ENCODE measurements around the gene SKIC2. TPM values are rescaled to one million over a fixed set of nuclear protein-coding genes. Genes with fewer than 3 reads are reported as not detected.
A peak's percentile ranks its signal among the peaks of the same experiment; 100 is the strongest.

SKIC2 gene
- total and polyA plus RNA-seq, 2 of the 4 experiments (the other 2 are of a cell fraction) = 30.6 to 46.0 TPM

DNA sequence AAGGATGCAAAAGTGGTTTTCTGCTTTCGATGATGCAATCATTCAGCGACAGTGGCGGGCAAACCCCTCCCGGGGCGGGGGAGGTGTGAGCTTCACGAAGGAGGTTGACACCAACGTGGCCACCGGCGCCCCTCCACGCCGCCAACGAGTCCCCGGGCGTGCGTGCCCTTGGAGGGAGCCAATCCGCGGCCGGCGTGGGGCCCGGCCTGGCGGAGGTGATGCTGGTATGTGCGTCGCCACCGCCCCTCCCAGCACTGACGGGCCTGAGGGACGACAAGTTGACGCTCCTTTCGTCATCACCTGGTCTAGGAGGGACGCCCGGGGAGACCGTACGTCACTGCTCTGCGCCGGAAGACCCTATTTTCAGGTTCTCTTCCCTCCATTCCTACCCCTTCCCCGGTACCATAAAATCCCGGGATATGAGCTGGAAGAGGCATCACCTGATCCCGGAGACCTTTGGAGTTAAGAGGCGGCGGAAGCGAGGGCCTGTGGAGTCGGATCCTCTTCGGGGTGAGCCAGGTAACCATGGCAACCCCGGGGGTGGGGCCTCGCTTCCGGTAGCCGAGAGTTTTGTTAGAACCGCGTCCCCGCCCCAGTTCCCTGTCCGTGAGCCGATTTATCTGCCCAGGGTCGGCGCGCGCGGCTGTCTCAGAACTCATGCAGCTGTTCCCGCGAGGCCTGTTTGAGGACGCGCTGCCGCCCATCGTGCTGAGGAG lies 13.2 kb downstream of the SKIC2 start, which contains the start of gene DXO:
Gene DXO, minus strand, starts transcription at position 146 of the 716 bp plus-strand sequence. CDS start 463 bp downstream, outside the sequence.
- intact Hi-C loops (cut with micrococcal nuclease) = loop anchor here (1.0 kb wide), 1 partner anchor 13 kb away; the partner anchor contains the start of gene SKIC2
- Histone ChIP-seq H2AFZ (replicated peaks; ENCODE audit: low read length, poor library complexity) (peak within 1 kb of the TSS; percentile 98), H3K23ac (ENCODE audit: low read depth, low read length) (peak within 1 kb of the TSS; percentile 80), H2BK120ac (ENCODE audit: low read depth, low read length) (peak within 1 kb of the TSS; percentile 83), H3K56ac (ENCODE audit: extremely low read depth, insufficient read depth, low read length) (peak within 1 kb of the TSS; percentile 90), H4K91ac (ENCODE audit: insufficient read depth, low read depth, low read length) (peak within 1 kb of the TSS; percentile 99), H4K5ac (ENCODE audit: low read depth, low read length) (peak within 1 kb of the TSS; percentile 81), H3K4me3 (ENCODE audit: insufficient read depth, low read depth, low read length) (peak within 1 kb of the TSS; percentile 60), H3K14ac (replicated peaks; ENCODE audit: low read depth, low read length) (peak within 1 kb of the TSS; percentile 92), H2BK20ac (ENCODE audit: low read depth, low read length) (peak within 1 kb of the TSS; percentile 49; the same call in 1 of the 2 replicates), H3K79me1 (ENCODE audit: low read depth in 1 of 2, low read length in 2 of 2) (peaks cover 19 to 49% of the 10 kb centered on the region in 2 experiments), H3K4ac (ENCODE audit: low read depth, low read length) (peak within 1 kb of the TSS; percentile 94), H2BK5ac (ENCODE audit: low read depth, low read length, poor library complexity, severe bottlenecking) (peak within 1 kb of the TSS; percentile 91), H2BK15ac (ENCODE audit: low read depth, low read length) (peak within 1 kb of the TSS; percentile 69; the same call in 2 of the 3 replicates), H3K27ac (ENCODE audit: insufficient read depth, low read length) (peak within 1 kb of the TSS; percentile 93), H2AK5ac (ENCODE audit: low read depth, low read length) (peak within 1 kb of the TSS; percentile 86), H2AK9ac (replicated peaks; ENCODE audit: low read depth, low read length, poor library complexity) (peak within 1 kb of the TSS; percentile 85), H3K9me3 (ENCODE audit: control insufficient read depth, insufficient read depth, low read length) (no peaks in the 10 kb centered on the region), H3K4me2 (ENCODE audit: low read depth, low read length) (peak within 1 kb of the TSS; percentile 94), H3K18ac (ENCODE audit: low read depth, low read length) (peak within 1 kb of the TSS; percentile 61), H3K9ac (ENCODE audit: low read depth, low read length) (peak within 1 kb of the TSS; percentile 90), H3K36me3 (ENCODE audit: control insufficient read depth, insufficient read depth, low read length) (peaks cover 31% of the 10 kb centered on the region), H4K20me1 (ENCODE audit: insufficient read depth, low read length) (no peaks in the 10 kb centered on the region), H4K8ac (ENCODE audit: low read depth in 2 of 2, low read length in 2 of 2) (peak within 1 kb of the TSS; percentile 98 to 99), H3K4me1 (ENCODE audit: control insufficient read depth, insufficient read depth, low read length) (peaks cover 11% of the 10 kb centered on the region), H3K27me3 (ENCODE audit: control insufficient read depth, insufficient read depth, low read length) (no peaks in the 10 kb centered on the region), H3K9me1 (ENCODE audit: insufficient read depth, low read length) (peaks cover 6% of the 10 kb centered on the region; the same call in 1 of the 2 replicates)
- WGBS, 2 experiments (ENCODE audit: extremely low coverage in 2 of 2, insufficient read length in 1 of 2) = 0% methylated on average over 24 of the region's 62 CpGs; no CpG with 5 or more reads in 1 of the 2 experiments
- TF ChIP-seq RFX5 (IDR thresholded peaks at IDR 0.05; ENCODE audit: low read depth, low read length) = no peak
- TF ChIP-seq RAD21 (IDR thresholded peaks at IDR 0.05; ENCODE audit: low read length) = 0 out of 2 replicates have a peak, but pooled peaks have one; percentile 1
- peak; percentile 99 for TF ChIP-seq CEBPB (IDR thresholded peaks at IDR 0.05; ENCODE audit: low read depth, low read length)
- TF ChIP-seq SMC3 (IDR thresholded peaks at IDR 0.05; ENCODE audit: low read depth, low read length) = no peak
- no peak for TF ChIP-seq FOS (IDR thresholded peaks at IDR 0.05; ENCODE audit: low read depth, low read length)
- no peak for TF ChIP-seq RCOR1 (IDR thresholded peaks at IDR 0.05; ENCODE audit: insufficient replicate concordance, low read length)
- TF ChIP-seq, protein P1, sequence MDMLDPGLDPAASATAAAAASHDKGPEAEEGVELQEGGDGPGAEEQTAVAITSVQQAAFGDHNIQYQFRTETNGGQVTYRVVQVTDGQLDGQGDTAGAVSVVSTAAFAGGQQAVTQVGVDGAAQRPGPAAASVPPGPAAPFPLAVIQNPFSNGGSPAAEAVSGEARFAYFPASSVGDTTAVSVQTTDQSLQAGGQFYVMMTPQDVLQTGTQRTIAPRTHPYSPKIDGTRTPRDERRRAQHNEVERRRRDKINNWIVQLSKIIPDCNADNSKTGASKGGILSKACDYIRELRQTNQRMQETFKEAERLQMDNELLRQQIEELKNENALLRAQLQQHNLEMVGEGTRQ (IDR thresholded peaks at IDR 0.05; ENCODE audit: low read depth, low read length) = no peak
- TF ChIP-seq, protein P2, sequence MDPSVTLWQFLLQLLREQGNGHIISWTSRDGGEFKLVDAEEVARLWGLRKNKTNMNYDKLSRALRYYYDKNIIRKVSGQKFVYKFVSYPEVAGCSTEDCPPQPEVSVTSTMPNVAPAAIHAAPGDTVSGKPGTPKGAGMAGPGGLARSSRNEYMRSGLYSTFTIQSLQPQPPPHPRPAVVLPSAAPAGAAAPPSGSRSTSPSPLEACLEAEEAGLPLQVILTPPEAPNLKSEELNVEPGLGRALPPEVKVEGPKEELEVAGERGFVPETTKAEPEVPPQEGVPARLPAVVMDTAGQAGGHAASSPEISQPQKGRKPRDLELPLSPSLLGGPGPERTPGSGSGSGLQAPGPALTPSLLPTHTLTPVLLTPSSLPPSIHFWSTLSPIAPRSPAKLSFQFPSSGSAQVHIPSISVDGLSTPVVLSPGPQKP (IDR thresholded peaks at IDR 0.05; ENCODE audit: borderline replicate concordance, low read depth, low read length) = no peak
- peak; percentile 90; the same call in 1 of the 2 replicates for TF ChIP-seq MXI1 (IDR thresholded peaks at IDR 0.05; ENCODE audit: borderline replicate concordance, low read depth, low read length)
- peak; percentile 97 for TF ChIP-seq MAZ (IDR thresholded peaks at IDR 0.05; ENCODE audit: borderline replicate concordance, low read depth, low read length)
- TF ChIP-seq POLR2A (IDR thresholded peaks at IDR 0.05; ENCODE audit: low read depth, low read length) = peak; percentile 71
- TF ChIP-seq BHLHE40 (IDR thresholded peaks at IDR 0.05; ENCODE audit: low read depth, low read length) = peak; percentile 62; the same call in 1 of the 2 replicates
- POLR2A ChIA-PET (ENCODE audit: unreplicated experiment) = interaction anchor here (0.7 to 1.8 kb wide), 3 partner anchors 13 to 70 kb away, joined by 3 to 10 read pairs (median 3); partner anchors contain the start of genes NELFE, SKIC2 and ZBTB12
- peak; percentile 91 for ATAC-seq (ENCODE audit: low read depth)
- dilution Hi-C loops (cut with HindIII; ENCODE audit: low sequenced_read_pairs, unreplicated experiment) = no loop called here
- DNase-seq = peak; percentile 99
- BruUV-seq (replicated peaks) = TSS peak; percentile 40
- in situ Hi-C loops (cut with MboI; ENCODE audit: low sequenced_read_pairs) = loop anchor here (10.0 kb wide), 2 partner anchors 143 to 203 kb away; partner anchors contain the start of genes AGPAT1 and RNF5
- CTCF ChIA-PET = no interaction called here
